Activated T-cell treated with anti-CD3 and anti-CD28 coated beads, Interleukin-2, amount 50 U/mL, for 72 hours (primary cell): Measurements from ENCODE around the gene PDZRN3. TPM values are rescaled to one million over a fixed set of nuclear protein-coding genes. Genes with fewer than 3 reads are reported as not detected.

Experiments used
- ATAC-seq, 2 donors: fragments of 150-1000 bp; cut with Tn5 transposase; replicated peaks in 1 of 2; 2 replicates each; pipeline ENCODE4 v1.10.0; 2021; ENCODE audit warnings: moderate library complexity in 2 of 2, mild to moderate bottlenecking in 1 of 2
- DNase-seq, 2 donors: peaks; one replicate each; pipeline ENCODE4 v3.0.0; 2021 to 2022; ENCODE audit warnings: mixed read lengths in 1 of 2
- H3K27ac Mint-ChIP-seq: one replicate; pipeline ENCODE4 v1.8.0; 2022; ENCODE audit warnings: mild to moderate bottlenecking, moderate library complexity, mixed read lengths
- H3K27me3 Mint-ChIP-seq: one replicate; pipeline ENCODE4 v1.8.0; 2022; ENCODE audit warnings: low read depth, mixed read lengths
- H3K36me3 Mint-ChIP-seq, 2 donors: one replicate each; pipeline ENCODE4 v1.8.0; 2022; ENCODE audit warnings: mixed read lengths in 2 of 2, mild to moderate bottlenecking in 1 of 2; ENCODE audit not compliant: insufficient read depth in 2 of 2
- H3K4me1 Mint-ChIP-seq: one replicate; pipeline ENCODE4 v1.8.0; 2022; ENCODE audit warnings: low read depth, mixed read lengths
- H3K4me3 Mint-ChIP-seq, 2 donors: one replicate each; pipeline ENCODE4 v1.8.0; 2022; ENCODE audit warnings: mild to moderate bottlenecking in 2 of 2, mixed read lengths in 2 of 2, moderate library complexity in 2 of 2
- H3K9me3 Mint-ChIP-seq, 2 donors: one replicate each; pipeline ENCODE4 v1.8.0; 2022; ENCODE audit warnings: mixed read lengths in 2 of 2
- total RNA-seq, 2 donors: library from RNA; stranded (reverse); gene quantifications; one replicate each; pipeline ENCODE4 v1.2.3, GENCODE V29; 2022

The PDZRN3 gene
- total RNA-seq, 2 donors from 2014 or later: not detected

DNA sequence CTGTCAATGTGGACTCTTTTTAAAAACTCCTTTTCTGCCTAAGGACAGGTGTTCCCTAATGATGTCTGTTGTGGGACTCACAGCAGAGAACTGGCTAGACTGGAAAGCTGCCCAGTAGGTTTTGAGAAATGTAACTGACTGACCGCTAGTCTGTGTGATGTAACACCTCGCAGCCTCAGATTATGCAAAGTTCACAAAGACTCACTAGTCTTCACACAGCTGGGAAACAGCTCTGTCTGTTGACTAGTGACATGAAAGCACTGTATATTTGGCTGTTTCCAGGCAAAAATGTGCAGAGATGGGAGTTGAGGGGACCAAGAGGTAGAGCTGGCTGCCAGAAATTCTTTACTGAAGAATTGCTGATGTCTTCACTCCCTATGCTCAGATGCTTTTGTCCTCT is 10.3 kb downstream of the PDZRN3 start:
- Mint-ChIP-seq H3K36me3 (no peaks in the 10 kb centered on the region), H3K27me3 (no peaks in the 10 kb centered on the region), H3K27ac (no peak overlapping the region), H3K9me3 (peaks cover 0 to 3% of the 10 kb centered on the region in 2 donors), H3K4me1 (no peaks in the 10 kb centered on the region), H3K4me3 (no peak overlapping the region)
- DNase-seq (no peak), ATAC-seq (no peak)

DNA sequence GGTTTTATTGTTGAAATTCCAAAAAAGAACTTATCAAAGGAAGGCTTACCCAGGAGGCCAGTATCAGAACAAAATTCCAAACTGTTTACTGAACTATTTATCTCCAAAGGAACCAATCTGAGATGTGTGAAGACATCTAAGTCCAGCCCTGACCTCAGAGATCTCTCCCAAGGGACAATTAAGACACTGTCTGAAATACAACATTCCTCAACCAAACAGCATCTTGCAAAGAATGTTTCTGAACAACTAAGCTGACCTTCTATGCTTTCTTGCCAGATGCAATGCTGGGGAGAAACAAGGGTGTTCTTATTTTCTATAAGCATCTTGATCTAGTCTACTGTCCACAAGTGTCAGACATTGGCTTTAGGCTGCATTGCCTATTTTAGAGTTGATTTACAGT is 13.6 kb downstream of the PDZRN3 start:
- Mint-ChIP-seq H3K4me3 (no peak overlapping the region), H3K27me3 (no peaks in the 10 kb centered on the region), H3K9me3 (peaks cover 0 to 1% of the 10 kb centered on the region in 2 donors), H3K4me1 (no peaks in the 10 kb centered on the region), H3K27ac (no peak overlapping the region), H3K36me3 (no peaks in the 10 kb centered on the region)
- no peak for DNase-seq
- ATAC-seq: no peak

DNA sequence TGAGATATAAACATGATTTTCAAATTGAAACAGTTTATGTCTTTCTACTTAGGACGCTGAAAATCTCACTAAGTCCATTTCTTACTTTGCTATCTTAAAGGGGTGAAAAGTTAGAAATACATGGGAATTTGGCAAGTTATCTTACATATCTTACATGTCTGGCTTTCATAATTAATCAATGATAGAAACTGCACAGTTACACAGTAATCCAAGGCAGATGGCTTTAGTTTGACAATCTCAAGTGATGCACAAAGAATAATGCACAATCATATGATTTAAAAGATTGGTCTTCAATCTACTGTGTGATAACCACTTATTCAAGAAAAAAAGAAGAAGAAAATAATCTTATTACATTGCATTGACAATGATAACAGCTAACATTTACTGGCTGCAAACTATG is 14.2 kb downstream of the PDZRN3 start:
- DNase-seq (no peak), ATAC-seq (no peak)
- Mint-ChIP-seq H3K27me3 (no peaks in the 10 kb centered on the region), H3K36me3 (no peaks in the 10 kb centered on the region), H3K9me3 (no peaks in the 10 kb centered on the region), H3K27ac (no peak overlapping the region), H3K4me3 (no peak overlapping the region), H3K4me1 (no peaks in the 10 kb centered on the region)

GRCh38 chr3:73609655-73610054 is 15.1 kb downstream of the PDZRN3 start:
- Mint-ChIP-seq H3K9me3 (no peaks in the 10 kb centered on the region), H3K27me3 (no peaks in the 10 kb centered on the region), H3K36me3 (no peaks in the 10 kb centered on the region), H3K4me1 (no peaks in the 10 kb centered on the region), H3K4me3 (no peak overlapping the region), H3K27ac (no peak overlapping the region)
- no peak for DNase-seq
- ATAC-seq: no peak

DNA sequence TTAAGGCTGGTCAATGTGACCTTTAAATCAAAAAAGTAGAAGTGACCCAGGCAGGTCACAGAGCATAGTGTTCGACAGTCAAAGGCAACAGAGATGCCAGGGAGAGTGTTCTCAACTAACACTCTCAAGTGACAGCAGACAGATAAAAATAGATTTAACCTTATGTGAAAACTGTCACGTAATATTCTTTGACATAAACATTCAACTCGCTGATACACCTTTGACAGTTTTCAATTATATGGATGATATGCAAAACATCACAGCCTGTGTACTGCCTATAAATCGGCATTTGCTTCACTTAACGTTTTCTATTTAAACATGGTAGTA is 15.5 kb downstream of the PDZRN3 start:
- DNase-seq (no peak), ATAC-seq (no peak)
- Mint-ChIP-seq H3K36me3 (no peaks in the 10 kb centered on the region), H3K9me3 (no peaks in the 10 kb centered on the region), H3K4me3 (no peak overlapping the region), H3K27ac (no peak overlapping the region), H3K4me1 (no peaks in the 10 kb centered on the region), H3K27me3 (no peaks in the 10 kb centered on the region)

DNA sequence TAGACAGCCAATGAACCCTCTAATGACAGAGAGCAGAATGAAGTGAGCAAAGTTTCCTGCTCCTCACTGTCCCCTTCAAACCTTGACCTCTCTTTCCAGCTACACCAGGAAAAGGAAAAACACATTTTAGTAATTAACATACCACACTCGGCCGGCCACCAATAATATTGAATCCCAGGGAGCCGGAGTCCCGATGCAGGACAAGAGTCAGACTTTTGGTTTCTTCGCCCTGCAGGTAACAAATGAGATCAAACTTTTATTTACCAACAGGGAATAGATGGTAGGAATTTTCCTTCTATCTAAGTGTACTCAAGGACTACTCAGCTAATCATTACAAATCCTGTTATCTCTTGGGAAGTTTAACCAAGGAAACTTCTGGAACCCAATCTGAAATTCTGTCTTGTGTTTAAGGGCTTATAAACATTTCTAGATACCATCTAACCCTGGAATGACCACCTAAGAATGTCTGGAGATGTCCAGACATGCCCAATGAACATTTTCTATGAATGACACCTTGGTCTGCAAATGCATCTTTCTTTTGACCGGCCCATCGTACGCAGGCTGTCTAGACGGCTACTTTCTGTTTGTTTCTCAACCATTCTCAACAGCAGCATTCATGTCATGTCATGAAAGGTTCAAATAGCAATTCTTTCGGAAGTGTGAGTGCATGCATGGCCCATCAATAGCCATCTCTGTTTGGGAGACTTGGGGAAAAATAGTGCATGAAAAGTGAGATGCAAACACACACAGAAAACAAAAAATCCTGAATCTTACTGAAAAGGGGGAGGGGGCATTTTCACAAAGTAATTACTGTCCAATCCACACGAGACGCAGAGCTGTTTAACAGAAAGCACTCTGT is 16.1 kb downstream of the PDZRN3 start:
- no peak overlapping the region for H3K27ac Mint-ChIP-seq
- H3K27me3 Mint-ChIP-seq: no peaks in the 10 kb centered on the region
- no peaks in the 10 kb centered on the region for H3K36me3 Mint-ChIP-seq
- H3K4me3 Mint-ChIP-seq: no peak overlapping the region
- no peaks in the 10 kb centered on the region for H3K9me3 Mint-ChIP-seq
- H3K4me1 Mint-ChIP-seq: no peaks in the 10 kb centered on the region
- no peak for DNase-seq
- no peak for ATAC-seq

DNA sequence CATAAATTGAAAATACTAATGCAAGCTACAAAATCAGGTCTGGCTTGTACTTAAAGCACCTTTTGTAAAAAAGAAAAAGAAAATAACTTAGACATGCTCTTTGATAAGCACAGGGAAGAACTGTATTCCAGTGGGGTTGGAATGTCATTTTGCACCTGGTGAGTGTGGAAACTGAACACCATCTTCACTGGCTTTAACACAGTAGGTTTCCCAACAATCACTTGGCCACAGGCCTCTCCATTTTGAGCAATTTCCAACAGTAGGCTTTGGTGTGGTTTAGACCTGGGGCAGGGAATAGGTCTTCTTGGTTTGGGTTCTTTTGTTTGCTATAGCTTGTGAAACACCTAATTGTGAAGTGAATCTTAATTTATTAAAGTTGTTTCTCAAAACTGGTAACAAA is 18.9 kb downstream of the PDZRN3 start:
- Mint-ChIP-seq H3K27ac (no peak overlapping the region), H3K36me3 (no peaks in the 10 kb centered on the region), H3K4me3 (no peak overlapping the region), H3K27me3 (no peaks in the 10 kb centered on the region), H3K4me1 (no peaks in the 10 kb centered on the region), H3K9me3 (no peaks in the 10 kb centered on the region)
- no peak for ATAC-seq
- DNase-seq: no peak

DNA sequence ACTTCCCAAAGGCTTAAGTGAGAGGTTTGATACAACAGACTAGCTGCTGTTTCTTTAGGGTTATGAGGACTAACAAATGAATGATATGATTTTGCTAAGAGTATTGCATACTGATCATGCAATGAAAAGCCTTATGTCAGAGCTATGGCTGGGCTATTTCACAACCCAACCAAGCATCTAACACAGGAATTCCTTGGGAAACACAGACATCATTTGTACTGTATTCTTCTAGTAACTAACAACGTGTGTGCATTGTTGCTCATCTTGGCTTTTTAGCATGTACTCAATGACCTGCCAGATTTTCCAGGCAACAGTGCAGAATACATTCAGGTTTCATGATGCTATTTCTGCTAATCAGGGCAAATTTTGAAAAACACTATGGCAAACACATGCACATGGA is 19.3 kb downstream of the PDZRN3 start:
- no peak for DNase-seq
- no peaks in the 10 kb centered on the region for H3K9me3 Mint-ChIP-seq
- no peaks in the 10 kb centered on the region for H3K4me1 Mint-ChIP-seq
- no peaks in the 10 kb centered on the region for H3K36me3 Mint-ChIP-seq
- H3K27ac Mint-ChIP-seq: no peak overlapping the region
- no peak overlapping the region for H3K4me3 Mint-ChIP-seq
- no peaks in the 10 kb centered on the region for H3K27me3 Mint-ChIP-seq
- ATAC-seq: no peak

- no peaks in the 10 kb centered on the region for H3K9me3 Mint-ChIP-seq
- H3K4me1 Mint-ChIP-seq: no peaks in the 10 kb centered on the region
- DNase-seq: no peak
- H3K27me3 Mint-ChIP-seq: no peaks in the 10 kb centered on the region
- no peaks in the 10 kb centered on the region for H3K36me3 Mint-ChIP-seq
- no peak overlapping the region for H3K27ac Mint-ChIP-seq
- H3K4me3 Mint-ChIP-seq: no peak overlapping the region
- no peak for ATAC-seq
Observed at GRCh38 chr3:73604451-73604850, 20.3 kb downstream of the PDZRN3 start.

DNA sequence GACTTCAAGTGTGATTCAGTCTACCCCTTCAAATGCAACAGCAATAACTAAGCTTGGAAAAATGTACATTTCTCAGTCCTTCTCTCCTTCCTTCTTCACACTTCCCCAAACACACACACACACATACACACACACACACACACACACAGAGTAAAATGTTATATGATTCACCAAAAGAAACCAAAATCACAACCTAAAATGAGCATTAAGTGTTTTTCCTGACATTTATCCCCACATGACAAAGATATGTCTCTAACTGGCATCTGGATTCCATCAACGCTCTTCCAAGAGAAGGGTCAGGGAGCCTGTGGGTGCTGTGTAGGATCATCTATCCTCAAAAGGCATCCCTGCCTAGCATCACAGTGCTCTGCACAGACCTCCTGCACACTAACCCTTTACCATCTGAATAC is 21.0 kb downstream of the PDZRN3 start:
- H3K4me1 Mint-ChIP-seq: no peaks in the 10 kb centered on the region
- ATAC-seq: no peak
- no peak overlapping the region for H3K4me3 Mint-ChIP-seq

GRCh38 chr3:73602170-73602569 is 22.6 kb downstream of the PDZRN3 start:
- no peak for ATAC-seq
- no peaks in the 10 kb centered on the region for H3K4me1 Mint-ChIP-seq
- H3K27ac Mint-ChIP-seq: no peak overlapping the region
- no peaks in the 10 kb centered on the region for H3K9me3 Mint-ChIP-seq
- no peak overlapping the region for H3K4me3 Mint-ChIP-seq
- H3K36me3 Mint-ChIP-seq: no peaks in the 10 kb centered on the region
- H3K27me3 Mint-ChIP-seq: no peaks in the 10 kb centered on the region
- DNase-seq: no peak

More for the DNA sequence above, 21.0 kb downstream of the PDZRN3 start:
- Mint-ChIP-seq H3K9me3 (no peaks in the 10 kb centered on the region), H3K27ac (no peak overlapping the region), H3K36me3 (no peaks in the 10 kb centered on the region), H3K27me3 (no peaks in the 10 kb centered on the region)
- DNase-seq: no peak

- ATAC-seq: no peak
- H3K4me3 Mint-ChIP-seq: no peak overlapping the region
- H3K27ac Mint-ChIP-seq: no peak overlapping the region
- H3K36me3 Mint-ChIP-seq: no peaks in the 10 kb centered on the region
- H3K27me3 Mint-ChIP-seq: no peaks in the 10 kb centered on the region
- no peak for DNase-seq
- no peaks in the 10 kb centered on the region for H3K9me3 Mint-ChIP-seq
- H3K4me1 Mint-ChIP-seq: no peaks in the 10 kb centered on the region
Observed at GRCh38 chr3:73601481-73601880, 23.3 kb downstream of the PDZRN3 start.

DNA sequence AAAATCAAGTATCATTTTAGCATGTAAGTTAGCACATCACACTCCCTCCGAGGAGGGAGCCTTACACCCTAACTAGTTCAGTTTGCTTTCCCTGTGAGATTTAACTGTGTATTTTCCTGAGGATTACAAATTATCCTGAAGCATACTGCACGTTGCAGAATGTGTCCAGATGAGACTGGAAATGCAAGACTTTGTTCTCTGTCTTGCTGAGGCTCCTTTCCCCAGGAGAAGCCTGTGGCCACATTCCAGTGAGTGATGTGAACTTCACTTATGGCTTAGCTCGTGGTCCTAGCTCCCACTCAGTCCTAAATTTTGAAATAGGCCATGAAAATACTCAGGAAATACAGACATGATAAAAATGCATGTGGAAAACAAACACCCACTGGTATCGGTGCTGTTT is 23.7 kb downstream of the PDZRN3 start:
- no peaks in the 10 kb centered on the region for H3K4me1 Mint-ChIP-seq
- no peak for ATAC-seq
- no peaks in the 10 kb centered on the region for H3K27me3 Mint-ChIP-seq
- no peaks in the 10 kb centered on the region for H3K9me3 Mint-ChIP-seq
- no peak for DNase-seq
- no peak overlapping the region for H3K4me3 Mint-ChIP-seq
- no peaks in the 10 kb centered on the region for H3K36me3 Mint-ChIP-seq
- H3K27ac Mint-ChIP-seq: no peak overlapping the region

GRCh38 chr3:73600293-73600938 is 24.3 kb downstream of the PDZRN3 start:
- Mint-ChIP-seq H3K4me3 (no peak overlapping the region), H3K4me1 (no peaks in the 10 kb centered on the region), H3K27ac (no peak overlapping the region), H3K36me3 (no peaks in the 10 kb centered on the region), H3K27me3 (no peaks in the 10 kb centered on the region), H3K9me3 (no peaks in the 10 kb centered on the region)
- DNase-seq: no peak
- ATAC-seq: no peak
